GM19351 (cell line): Measurements from ENCODE around the gene HSD17B4.
"Not testable (repeated sequence)": the region's sequence is repeated elsewhere in the genome, so short reads cannot be mapped to it uniquely, and the experiment has no call there.

Experiments used
- ATAC-seq: cut with Tn5 transposase; IDR thresholded peaks from one replicate; pipeline ENCODE4 v1.9.1; 2021; ENCODE audit warnings: mild to moderate bottlenecking, moderate library complexity; ENCODE audit not compliant: unreplicated experiment

HSD17B4 gene

GRCh38 chr5:119428574-119428973 lies 23.7 kb upstream of the HSD17B4 start:
- ATAC-seq, result not testable (repeated sequence)

- not testable (repeated sequence) for ATAC-seq
These were observed 19.5 kb upstream of the HSD17B4 start for GRCh38 chr5:119432674-119433237.

DNA sequence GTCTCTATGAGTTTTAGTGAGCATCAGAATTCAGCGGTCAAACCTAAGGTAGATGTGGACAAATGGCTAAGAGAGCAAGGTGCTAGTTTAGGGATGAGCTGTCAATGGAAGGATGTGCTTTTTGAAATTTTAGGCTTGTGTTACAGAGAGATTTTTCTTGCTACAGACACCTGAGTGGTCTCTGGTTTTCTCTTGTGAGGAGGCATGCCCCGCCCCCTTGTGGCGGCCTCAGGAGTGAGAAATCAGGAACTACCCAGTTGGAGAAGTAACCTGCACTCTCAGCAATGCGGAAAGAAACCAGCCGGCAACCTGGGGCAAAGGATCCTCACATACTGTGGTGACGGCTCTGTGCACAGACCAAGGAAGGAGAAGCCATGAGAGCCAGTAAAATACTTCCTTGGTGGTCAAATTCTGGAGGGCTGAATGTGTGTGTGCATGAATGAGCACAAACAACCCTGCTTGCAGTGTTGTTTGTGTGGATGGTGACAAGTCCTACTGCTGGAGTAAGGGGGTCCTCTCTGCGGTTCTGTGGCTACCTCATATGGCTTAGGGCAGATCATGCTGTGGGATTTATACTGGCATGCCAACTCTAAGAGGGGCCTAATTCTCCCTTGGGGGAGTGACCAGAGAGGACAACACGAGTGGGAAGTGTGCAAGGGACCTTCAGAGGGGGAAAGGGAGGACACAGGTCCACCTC lies 16.7 kb upstream of the HSD17B4 start:
- peak; percentile 98 for ATAC-seq

DNA sequence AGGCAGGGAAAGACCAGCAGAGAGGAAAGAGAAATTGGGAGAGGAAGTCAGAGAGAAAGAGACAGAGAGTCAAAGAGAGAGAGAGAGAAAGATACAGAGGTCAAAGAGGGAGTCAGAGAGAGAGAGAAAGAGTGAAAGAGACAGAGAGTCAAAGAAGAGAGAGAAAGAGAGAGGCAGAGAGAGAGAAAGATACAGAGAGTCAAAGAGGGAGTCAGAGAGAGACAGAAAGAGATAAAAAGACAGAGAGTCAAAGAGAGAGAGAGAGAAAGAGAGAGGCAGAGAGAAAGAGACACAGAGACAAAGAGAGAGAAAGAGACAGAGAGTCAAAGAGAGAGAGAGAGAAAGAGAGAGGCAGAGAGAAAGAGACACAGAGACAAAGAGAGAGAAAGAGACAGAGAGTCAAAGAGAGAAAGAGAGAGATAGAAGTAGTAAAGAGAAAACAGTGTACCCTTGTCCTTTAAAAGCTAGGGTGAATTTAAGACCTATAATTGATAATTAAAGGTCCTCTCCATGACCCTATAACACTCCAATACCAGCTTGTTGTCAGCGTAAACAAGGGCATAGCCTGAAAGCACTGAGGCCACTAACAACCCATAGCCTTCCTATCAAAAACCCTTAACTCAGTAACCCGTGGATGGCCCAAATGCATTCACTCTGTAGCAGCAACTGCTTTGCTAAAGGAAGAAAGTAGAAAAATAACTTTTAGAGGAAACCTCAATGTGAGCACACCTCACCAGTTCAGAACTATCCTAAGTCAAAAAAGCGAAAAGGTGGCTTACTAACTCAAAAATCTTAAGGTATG lies 14.3 kb upstream of the HSD17B4 start:
- ATAC-seq, result not testable (repeated sequence)

GRCh38 chr5:119438587-119438917 lies 13.7 kb upstream of the HSD17B4 start:
- ATAC-seq, result not testable (repeated sequence)

DNA sequence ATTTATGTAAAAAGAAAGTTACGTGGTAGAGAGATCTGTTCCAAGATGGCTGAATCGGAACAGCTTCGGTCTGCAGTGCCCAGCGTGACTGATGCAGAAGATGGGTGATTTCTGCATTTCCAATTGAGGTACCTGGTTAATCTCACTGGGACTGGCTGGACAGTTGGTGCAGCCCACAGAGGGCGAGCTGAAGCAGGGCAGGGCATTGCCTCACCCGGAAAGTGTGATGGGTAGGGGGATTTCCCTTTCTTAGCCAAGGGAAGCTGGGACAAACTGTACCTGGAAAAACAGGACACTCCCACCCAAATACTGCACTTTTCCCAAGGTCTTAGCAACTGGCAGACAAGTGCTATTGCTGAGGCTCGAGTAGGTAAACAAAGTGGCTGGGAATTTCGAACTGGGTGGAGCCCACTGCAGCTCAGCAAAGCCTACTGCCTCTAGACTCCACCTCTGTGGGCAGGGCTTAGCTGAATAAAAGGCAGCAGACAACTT lies 13.1 kb upstream of the HSD17B4 start:
- no peak for ATAC-seq

- ATAC-seq, result not testable (repeated sequence)
These were observed 12.7 kb upstream of the HSD17B4 start for GRCh38 chr5:119439632-119440031.

DNA sequence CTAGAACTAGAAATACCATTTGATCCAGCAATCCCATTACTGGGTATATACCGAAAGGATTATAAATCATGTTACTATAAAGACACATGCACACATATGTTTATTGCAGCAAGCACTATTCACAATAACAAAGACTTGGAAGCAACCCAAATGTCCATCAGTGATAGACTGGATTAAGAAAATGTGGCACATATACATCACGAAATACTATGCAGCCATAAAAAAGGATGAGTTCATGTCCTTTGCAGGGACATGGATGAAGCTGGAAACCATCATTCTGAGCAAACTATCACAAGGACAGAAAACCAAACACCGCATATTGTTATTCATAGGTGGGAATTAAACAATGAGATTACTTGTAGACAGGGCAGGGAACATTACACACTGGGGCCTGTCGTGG lies 7.7 kb upstream of the HSD17B4 start:
- not testable (repeated sequence) for ATAC-seq

DNA sequence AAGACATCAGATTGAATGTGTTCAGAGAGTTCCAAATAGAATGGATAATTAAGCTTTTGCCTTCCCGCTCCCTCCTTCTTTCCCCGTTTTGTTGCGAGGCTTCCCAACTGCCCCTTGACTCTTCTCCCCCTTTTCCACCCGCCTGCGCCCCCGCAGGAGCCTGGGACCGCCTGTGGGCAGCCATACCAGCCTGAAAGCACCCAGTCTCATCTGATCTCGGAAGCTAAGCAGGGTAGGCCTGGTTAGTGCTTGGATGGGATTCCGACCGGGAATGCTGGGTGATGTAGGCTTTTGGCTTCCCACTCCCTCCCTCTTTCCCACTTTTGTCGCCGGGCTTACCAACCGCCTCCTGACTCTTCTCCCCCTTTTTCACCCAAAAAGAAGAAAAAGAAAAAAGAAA lies 6.8 kb upstream of the HSD17B4 start:
- no peak for ATAC-seq

- no peak for ATAC-seq
These were observed 2.4 kb upstream of the HSD17B4 start for GRCh38 chr5:119449882-119450281.

- not testable (repeated sequence) for ATAC-seq
These were observed 1.7 kb upstream of the HSD17B4 start for GRCh38 chr5:119450627-119451026.

- ATAC-seq, result no peak
These were observed 736 bp upstream of the HSD17B4 start for GRCh38 chr5:119451561-119451960.

DNA sequence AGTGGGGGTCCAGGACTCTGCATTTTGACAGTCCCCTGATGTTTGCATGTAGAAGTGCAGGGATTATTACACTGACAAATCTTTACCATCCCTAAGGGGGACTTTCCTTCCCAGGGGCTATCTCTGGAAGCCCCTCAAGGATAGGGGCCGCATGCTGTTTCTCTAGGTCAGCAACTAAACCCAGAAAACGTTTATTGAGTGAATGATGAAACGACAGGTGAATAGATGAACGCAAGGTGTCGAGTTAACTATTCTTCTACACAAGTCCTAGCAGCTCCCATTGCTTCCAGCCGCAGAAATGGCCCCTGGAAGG lies 281 bp upstream of the HSD17B4 start:
- ATAC-seq, result no peak

GRCh38 chr5:119453040-119453373 lies 710 bp downstream of the HSD17B4 start:
- peak; percentile 11 for ATAC-seq

DNA sequence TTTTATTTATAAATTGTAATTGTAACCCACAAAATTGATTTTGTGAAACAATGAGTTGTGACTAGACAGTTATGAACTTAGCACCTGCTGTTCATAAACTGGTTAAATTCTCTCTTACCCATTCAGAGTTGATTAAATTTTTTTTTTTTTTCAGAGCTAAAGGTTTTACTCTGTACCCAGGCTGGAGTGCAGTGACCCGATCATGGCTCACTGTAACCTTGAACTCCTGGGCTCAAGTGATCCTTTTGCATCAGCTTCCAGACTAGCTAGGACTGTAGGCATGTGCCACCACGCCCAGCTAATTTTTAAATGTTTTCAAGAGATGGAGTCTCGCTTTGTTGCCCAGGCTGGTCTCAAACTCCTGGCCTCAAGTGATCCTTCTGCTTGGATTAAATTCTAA lies 1.9 kb downstream of the HSD17B4 start:
- ATAC-seq, result no peak

- peak; percentile 49 for ATAC-seq
These were observed 6.8 kb downstream of the HSD17B4 start for GRCh38 chr5:119458911-119459632.

DNA sequence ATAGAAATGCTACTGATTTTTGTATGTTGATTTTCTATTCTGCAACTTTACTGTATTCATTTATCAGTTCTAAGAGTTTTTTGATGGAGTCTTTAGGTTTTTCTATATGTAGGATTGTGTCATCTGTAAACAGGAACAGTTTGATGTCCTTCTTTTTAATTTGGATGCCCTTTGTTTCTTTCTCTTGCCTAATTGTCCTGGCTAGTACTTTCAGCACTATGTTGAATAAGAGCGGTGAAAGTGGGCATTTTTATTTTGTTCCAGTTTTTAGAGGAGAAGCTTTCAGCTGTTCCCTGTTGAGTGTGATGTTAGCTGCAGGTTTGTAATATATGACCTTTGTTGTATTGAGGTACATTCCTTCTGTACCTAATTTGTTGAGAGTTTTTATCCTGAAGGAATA lies 13.3 kb downstream of the HSD17B4 start:
- no peak for ATAC-seq

DNA sequence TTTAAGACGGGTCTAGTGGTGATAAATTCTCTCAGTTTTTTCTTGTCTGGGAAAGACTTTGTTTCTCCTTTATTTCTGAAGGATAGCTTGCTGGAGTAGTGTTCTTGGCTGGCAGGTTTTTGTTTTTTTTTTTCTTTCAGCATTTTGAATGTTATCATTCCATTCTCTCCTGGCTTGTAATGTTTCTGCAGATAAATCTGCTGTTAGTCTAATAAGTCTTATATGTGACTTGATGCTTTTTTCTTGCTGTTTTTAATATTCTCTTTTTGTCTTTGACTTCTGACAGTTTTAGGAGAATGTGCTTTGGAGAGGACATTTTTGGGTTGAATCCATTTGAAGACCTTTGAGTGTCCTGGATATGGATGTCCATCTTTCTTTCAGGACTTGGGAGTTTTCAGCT lies 16.0 kb downstream of the HSD17B4 start:
- no peak for ATAC-seq

GRCh38 chr5:119470105-119470763 lies 17.9 kb downstream of the HSD17B4 start:
- ATAC-seq, result peak; percentile 73

DNA sequence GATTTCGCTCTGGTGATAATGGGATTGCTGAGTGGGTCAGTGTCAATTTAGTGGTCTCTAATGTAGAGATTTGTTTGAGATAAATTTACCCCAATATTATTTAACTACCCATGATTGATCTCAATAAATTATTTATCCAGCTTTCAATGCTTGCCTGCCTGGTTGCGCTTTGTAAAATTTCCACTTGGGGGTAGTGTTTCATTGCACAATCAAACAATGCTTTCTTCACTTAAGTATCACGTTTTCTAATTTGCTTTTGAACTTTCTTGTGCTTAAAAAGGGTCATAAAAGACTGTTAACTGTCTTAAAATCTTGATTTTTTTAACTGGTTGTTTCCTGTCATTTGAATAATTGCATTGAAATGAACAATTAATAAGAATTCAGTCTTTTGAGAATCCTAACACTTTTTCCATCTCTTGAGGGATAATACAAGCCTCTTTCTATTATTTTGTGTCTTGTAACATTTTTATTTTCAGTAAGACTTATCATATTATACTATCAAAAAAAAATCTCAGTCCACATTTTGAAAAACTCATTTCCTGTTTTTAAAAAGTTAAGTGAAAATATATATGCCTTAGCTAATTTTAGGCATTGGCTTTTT lies 18.7 kb downstream of the HSD17B4 start:
- peak; percentile 63 for ATAC-seq

- ATAC-seq, result no peak
These were observed 20.9 kb downstream of the HSD17B4 start for GRCh38 chr5:119473241-119473640.
